HepG2 (cell line): ENCODE results near the gene SLC28A1. TPM values are rescaled to one million over a fixed set of nuclear protein-coding genes. Genes with fewer than 3 reads are reported as not detected.

Source experiments
- BRF2 ChIP-seq: sonication (generic); formaldehyde crosslinking; IDR thresholded peaks from 2 replicates; pipeline ENCODE4 v1.8.1; 2022; ENCODE audit warnings: mild to moderate bottlenecking, missing genetic modification reagents
- CCAR2 ChIP-seq: fragments of 200-400 bp; formaldehyde crosslinking; optimal IDR thresholded peaks from 2 replicates; pipeline ENCODE3; 2018; ENCODE audit warnings: low read depth, mild to moderate bottlenecking, low read length, moderate library complexity
- DPF2 ChIP-seq: sonication (generic); formaldehyde crosslinking; IDR thresholded peaks from 2 replicates; pipeline ENCODE4 v1.4.0; 2020; ENCODE audit warnings: mild to moderate bottlenecking, low read depth, missing genetic modification reagents, borderline replicate concordance
- ELF1 ChIP-seq: sonication (generic); formaldehyde crosslinking; IDR thresholded peaks from 2 replicates; pipeline ENCODE4 v1.4.0; 2020; ENCODE audit warnings: missing genetic modification reagents
- GMEB2 ChIP-seq: IDR thresholded peaks from 2 replicates; pipeline ENCODE4 v1.6.1; 2016; ENCODE audit warnings: missing biosample characterization, missing genetic modification reagents, low read depth
- KLF16 ChIP-seq, 2 experiments: sonication (generic) in 1 of 2; formaldehyde crosslinking in 1 of 2; IDR thresholded peaks; 2 replicates each; pipeline versions ENCODE4 v1.6.1 to v1.8.0; 2016 to 2023; ENCODE audit warnings: missing genetic modification reagents in 2 of 2, missing compliant biosample characterization in 1 of 2
- MED8 ChIP-seq: sonication (generic); formaldehyde crosslinking; IDR thresholded peaks from 2 replicates; pipeline ENCODE4 v1.8.1; 2023; ENCODE audit warnings: mild to moderate bottlenecking, missing genetic modification reagents; ENCODE audit not compliant: insufficient replicate concordance
- NFYB ChIP-seq: sonication (generic); formaldehyde crosslinking; IDR thresholded peaks from 2 replicates; pipeline ENCODE4 v1.4.0; 2020; ENCODE audit warnings: missing genetic modification reagents
- RARG ChIP-seq: sonication (generic); formaldehyde crosslinking; IDR thresholded peaks from 2 replicates; pipeline ENCODE4 v1.4.0; 2020; ENCODE audit warnings: low read depth, mild to moderate bottlenecking, missing genetic modification reagents
- RNF2 ChIP-seq: fragments of 450-650 bp; conservative IDR thresholded peaks from 2 replicates; pipeline ENCODE4 v1.6.1; 2016; ENCODE audit warnings: low read depth
- SATB2 ChIP-seq: sonication (generic); formaldehyde crosslinking; IDR thresholded peaks from 2 replicates; pipeline ENCODE4 v1.5.0; 2020; ENCODE audit warnings: missing genetic modification reagents
- TCF7 ChIP-seq: sonication (generic); IDR thresholded peaks from 2 replicates; pipeline ENCODE4 v1.6.1; 2016; ENCODE audit warnings: antibody characterized with exemption, low read depth
- TFDP1 ChIP-seq: IDR thresholded peaks from 2 replicates; pipeline ENCODE4 v1.6.1; 2016; ENCODE audit warnings: missing compliant biosample characterization, missing genetic modification reagents, borderline replicate concordance
- ZBTB34 ChIP-seq: sonication (generic); formaldehyde crosslinking; IDR thresholded peaks from 2 replicates; pipeline ENCODE4 v1.8.0; 2022; ENCODE audit warnings: mild to moderate bottlenecking, missing genetic modification reagents
- ZEB1 ChIP-seq: IDR thresholded peaks from 2 replicates; pipeline ENCODE4 v1.6.1; 2012; ENCODE audit warnings: mild to moderate bottlenecking, low read depth, inconsistent platforms; ENCODE audit not compliant: insufficient replicate concordance
- ZNF256 ChIP-seq: sonication (generic); formaldehyde crosslinking; conservative IDR thresholded peaks from 2 replicates; pipeline ENCODE4 v1.4.0; 2020; ENCODE audit warnings: missing genetic modification reagents
- ZNF577 ChIP-seq: sonication (generic); formaldehyde crosslinking; IDR thresholded peaks from 2 replicates; pipeline ENCODE4 v1.4.0; 2020; ENCODE audit warnings: mild to moderate bottlenecking, low read depth, missing genetic modification reagents, borderline replicate concordance
- ZNF687 ChIP-seq: sonication (generic); formaldehyde crosslinking; IDR thresholded peaks from 2 replicates; pipeline ENCODE4 v1.5.1; 2020; ENCODE audit warnings: mild to moderate bottlenecking, missing genetic modification reagents, moderate library complexity
- ZNF749 ChIP-seq: sonication (generic); formaldehyde crosslinking; IDR thresholded peaks from 2 replicates; pipeline ENCODE4 v1.8.0; 2022; ENCODE audit warnings: mild to moderate bottlenecking, missing genetic modification reagents, moderate library complexity, borderline replicate concordance
- ZNF816 ChIP-seq: sonication (generic); formaldehyde crosslinking; IDR thresholded peaks from 2 replicates; pipeline ENCODE4 v1.8.0; 2022; ENCODE audit warnings: missing genetic modification reagents, mild to moderate bottlenecking, borderline replicate concordance
- polyA plus RNA-seq, 8 experiments: library from polyadenylated mRNA; depleted of rRNA in 3 of 8; stranded (reverse) in 7 of 8; unstranded in 1 of 8; fragments of >200 nt; fragmentation: Illumina TruSeq in 4 of 8; extraction: Trizol in 4 of 8; gene quantifications; 2 replicates each; pipeline versions ENCODE4 v1.2.1 to v1.2.3, GENCODE V29; 2011 to 2016; ENCODE audit warnings: low read depth in 4 of 8, missing spikeins in 1 of 8, mixed read lengths in 1 of 8; ENCODE audit not compliant: insufficient read depth in 1 of 8
- total RNA-seq, 5 experiments: library from RNA; depleted of rRNA; stranded (reverse); fragments of >200 nt; fragmentation: Illumina TruSeq; extraction: Trizol; gene quantifications; 2 replicates each; pipeline ENCODE4 v1.2.3, GENCODE V29; 2016; ENCODE audit warnings: low read depth in 1 of 5

The SLC28A1 gene
- total and polyA plus RNA-seq, 2 of the 13 experiments (the other 11 are each of a cell fraction or from before 2014, with no cell fraction given): 0.31 to 5.8 TPM

GRCh38 chr15:84981054-84981710 is 96.7 kb downstream of the SLC28A1 start (continued):
- TF ChIP-seq GMEB2 (CRISPR knock-in tag) (peak; percentile 71), ZNF687 (CRISPR knock-in tag) (peak; percentile 65), ELF1 (no peak; the same call in 1 of the 2 replicates), TCF7 (no peak), TFDP1 (CRISPR knock-in tag) (peak; percentile 74; the same call in 1 of the 2 replicates), ZNF577 (no peak), MED8 (CRISPR knock-in tag) (peak; percentile 15), BRF2 (CRISPR knock-in tag) (no peak), NFYB (no peak), RNF2 (no peak), KLF16 (CRISPR knock-in tag; IDR thresholded peaks at IDR 0.05) (peak in 1 of 2 experiments; percentile 79; a peak in 2 of 4 replicates), ZNF816 (CRISPR knock-in tag) (peak; percentile 67; the same call in 1 of the 2 replicates), DPF2 (CRISPR knock-in tag) (no peak; the same call in 1 of the 2 replicates), ZEB1 (peak; percentile 23), ZNF256 (CRISPR knock-in tag) (0 out of 2 replicates have a peak, but pooled peaks have one; percentile 15), CCAR2 (no peak), ZNF749 (CRISPR knock-in tag) (no peak; the same call in 1 of the 2 replicates), SATB2 (no peak), RARG (CRISPR knock-in tag) (no peak), ZBTB34 (CRISPR knock-in tag) (no peak)
